Measurements from ENCODE around the gene SIRT7. TPM values are rescaled to one million over a fixed set of nuclear protein-coding genes. Genes with fewer than 3 reads are reported as not detected.
A peak's percentile ranks its signal among the peaks of the same experiment; 100 is the strongest.

Gene SIRT7
- total RNA-seq, 2 donors from 2014 or later: 42.2 to 44.2 TPM

DNA sequence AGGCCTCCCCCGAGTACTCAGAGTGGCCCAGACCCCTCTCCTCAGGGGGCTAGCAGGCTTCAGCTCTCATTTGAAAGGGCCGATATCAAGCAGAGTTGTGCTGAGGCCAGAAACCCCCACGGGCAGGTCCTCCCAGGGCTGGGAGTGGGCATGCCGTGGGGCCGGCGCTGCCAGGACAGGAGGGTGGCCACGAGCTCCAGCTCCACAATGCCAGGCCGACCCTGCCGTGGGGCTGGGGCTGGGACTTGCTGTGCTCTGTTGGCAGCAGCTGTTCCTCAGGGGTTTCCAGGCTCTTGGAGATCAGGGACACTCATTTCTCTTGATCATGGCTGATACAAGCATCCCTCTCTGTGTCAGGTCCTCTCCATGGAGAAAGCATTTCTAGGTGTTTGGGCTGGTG lies 19.1 kb downstream of the SIRT7 start:
- no peak for DNase-seq
- no peaks in the 10 kb centered on the region for H3K4me1 Mint-ChIP-seq (ENCODE audit: low read depth)
- H3K27ac Mint-ChIP-seq: no peak overlapping the region
- peaks cover 12% of the 10 kb centered on the region for H3K27me3 Mint-ChIP-seq (ENCODE audit: low read depth)
- H3K4me3 Mint-ChIP-seq: no peak overlapping the region
- ATAC-seq (replicated peaks in 1 of 2): no peak
- H3K36me3 Mint-ChIP-seq (ENCODE audit: insufficient read depth in 2 of 2): peaks cover 0 to 16% of the 10 kb centered on the region in 2 donors
- no peaks in the 10 kb centered on the region for H3K9me3 Mint-ChIP-seq

- Mint-ChIP-seq H3K27me3 (ENCODE audit: low read depth) (peaks cover 12% of the 10 kb centered on the region), H3K4me1 (ENCODE audit: low read depth) (no peaks in the 10 kb centered on the region), H3K9me3 (no peaks in the 10 kb centered on the region), H3K27ac (no peak overlapping the region), H3K36me3 (ENCODE audit: insufficient read depth in 2 of 2) (peaks cover 0 to 16% of the 10 kb centered on the region in 2 donors), H3K4me3 (no peak overlapping the region)
- no peak for ATAC-seq (replicated peaks in 1 of 2)
- no peak for DNase-seq
Observed at GRCh38 chr17:81898029-81898866, 19.7 kb downstream of the SIRT7 start.

GRCh38 chr17:81895400-81895799 lies 22.6 kb downstream of the SIRT7 start:
- ATAC-seq (replicated peaks in 1 of 2) (no peak), DNase-seq (no peak)
- Mint-ChIP-seq H3K27me3 (ENCODE audit: low read depth) (no peaks in the 10 kb centered on the region), H3K4me1 (ENCODE audit: low read depth) (no peaks in the 10 kb centered on the region), H3K9me3 (no peaks in the 10 kb centered on the region), H3K4me3 (no peak overlapping the region), H3K36me3 (ENCODE audit: insufficient read depth in 2 of 2) (peaks cover 1 to 18% of the 10 kb centered on the region in 2 donors), H3K27ac (no peak overlapping the region)

DNA sequence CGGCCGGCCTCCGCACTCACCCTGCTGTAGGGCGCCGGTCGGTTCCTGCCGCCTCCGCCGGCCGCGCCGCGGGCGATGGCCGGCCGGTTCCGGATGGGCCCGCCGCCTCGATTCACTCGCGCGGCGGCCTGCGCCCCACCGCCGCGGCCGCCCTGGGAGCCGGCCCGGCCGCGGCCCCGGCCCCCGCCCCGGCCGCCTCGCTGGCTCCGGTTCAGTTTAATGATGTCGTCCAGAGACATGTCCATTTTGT lies 26.7 kb downstream of the SIRT7 start:
- peak overlapping the region; percentile 93 for H3K27ac Mint-ChIP-seq
- DNase-seq: peak in 1 of 2 donors; percentile 23
- H3K27me3 Mint-ChIP-seq (ENCODE audit: low read depth): no peaks in the 10 kb centered on the region
- H3K36me3 Mint-ChIP-seq (ENCODE audit: insufficient read depth in 2 of 2): peaks cover 14 to 35% of the 10 kb centered on the region in 2 donors
- ATAC-seq (replicated peaks in 1 of 2): peak; percentile 18
- H3K4me1 Mint-ChIP-seq (ENCODE audit: low read depth): peaks cover 25% of the 10 kb centered on the region
- peak overlapping the region; percentile 87 to 88 for H3K4me3 Mint-ChIP-seq
- H3K9me3 Mint-ChIP-seq: no peaks in the 10 kb centered on the region

DNA sequence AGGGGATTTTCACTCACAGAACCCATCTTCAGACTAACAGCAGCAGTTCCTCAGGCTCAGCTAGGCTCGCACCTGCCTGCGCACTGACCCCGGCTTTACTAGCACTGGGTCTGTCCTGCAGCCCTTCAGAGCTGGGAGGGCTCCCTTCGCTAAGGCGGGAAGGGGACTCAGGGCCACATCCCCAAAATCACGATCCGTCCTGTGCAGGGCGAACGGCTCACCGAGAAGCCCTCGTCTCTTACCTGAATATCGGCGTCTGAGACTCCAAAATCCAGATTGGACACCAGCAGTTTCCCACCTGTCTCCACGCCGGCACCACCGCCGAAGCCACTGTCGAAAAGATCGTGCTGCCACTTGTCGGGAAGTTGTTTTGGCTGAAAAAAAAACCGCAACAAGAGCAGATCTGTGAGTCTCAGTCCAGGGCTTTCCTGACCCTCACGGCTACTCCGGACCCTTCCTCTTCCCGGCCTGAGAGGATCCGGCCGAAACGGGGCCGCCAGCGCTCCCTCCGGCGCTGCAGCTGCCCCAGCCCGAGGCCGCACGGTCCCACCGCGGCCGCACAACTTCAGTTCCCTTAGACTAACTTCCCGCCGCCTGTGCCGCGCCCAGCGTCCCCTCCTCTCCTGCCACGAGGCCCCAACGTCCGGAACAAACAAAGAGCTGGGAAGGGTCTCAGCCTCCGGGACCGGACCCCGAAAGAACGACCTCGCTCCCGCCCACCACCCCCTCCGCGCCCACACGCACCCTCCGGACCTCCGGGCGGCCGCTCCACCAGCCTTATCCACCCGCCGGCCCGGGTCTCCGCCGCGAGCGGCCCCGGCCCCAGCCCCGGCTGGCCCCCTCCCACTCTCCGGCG lies 27.3 kb downstream of the SIRT7 start:
- Mint-ChIP-seq H3K27me3 (ENCODE audit: low read depth) (no peaks in the 10 kb centered on the region), H3K9me3 (no peaks in the 10 kb centered on the region), H3K4me3 (peak overlapping the region; percentile 82 to 86), H3K27ac (peak overlapping the region; percentile 85), H3K36me3 (ENCODE audit: insufficient read depth in 2 of 2) (peaks cover 14 to 34% of the 10 kb centered on the region in 2 donors), H3K4me1 (ENCODE audit: low read depth) (peaks cover 28% of the 10 kb centered on the region)
- peak in 1 of 2 donors; percentile 31 for DNase-seq
- ATAC-seq (replicated peaks in 1 of 2): no peak

DNA sequence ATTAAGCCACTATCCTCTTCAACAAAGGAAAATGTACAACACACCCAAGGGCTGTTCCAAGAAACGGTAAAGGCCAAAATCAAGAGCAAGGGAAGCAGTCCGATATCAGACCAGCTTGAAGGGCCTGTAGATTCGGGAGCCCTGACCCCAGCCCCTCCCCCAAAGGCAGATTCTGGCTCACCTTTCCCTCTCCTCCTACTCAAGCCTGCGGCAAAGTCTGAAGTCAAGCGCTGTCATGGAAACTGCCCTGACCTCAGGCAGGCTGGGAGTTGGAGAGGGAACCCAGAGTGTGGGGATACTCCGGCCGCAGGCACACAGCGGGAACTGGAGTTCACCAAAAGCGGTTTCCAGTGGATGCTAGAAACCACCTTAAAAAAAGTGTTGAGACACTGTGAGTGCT lies 28.4 kb downstream of the SIRT7 start:
- Mint-ChIP-seq H3K4me1 (ENCODE audit: low read depth) (peaks cover 31% of the 10 kb centered on the region), H3K27me3 (ENCODE audit: low read depth) (no peaks in the 10 kb centered on the region), H3K27ac (peak overlapping the region; percentile 85), H3K36me3 (ENCODE audit: insufficient read depth in 2 of 2) (peaks cover 16 to 34% of the 10 kb centered on the region in 2 donors), H3K4me3 (peak overlapping the region; percentile 82 to 86), H3K9me3 (no peaks in the 10 kb centered on the region)
- no peak for DNase-seq
- ATAC-seq (replicated peaks in 1 of 2): no peak

DNA sequence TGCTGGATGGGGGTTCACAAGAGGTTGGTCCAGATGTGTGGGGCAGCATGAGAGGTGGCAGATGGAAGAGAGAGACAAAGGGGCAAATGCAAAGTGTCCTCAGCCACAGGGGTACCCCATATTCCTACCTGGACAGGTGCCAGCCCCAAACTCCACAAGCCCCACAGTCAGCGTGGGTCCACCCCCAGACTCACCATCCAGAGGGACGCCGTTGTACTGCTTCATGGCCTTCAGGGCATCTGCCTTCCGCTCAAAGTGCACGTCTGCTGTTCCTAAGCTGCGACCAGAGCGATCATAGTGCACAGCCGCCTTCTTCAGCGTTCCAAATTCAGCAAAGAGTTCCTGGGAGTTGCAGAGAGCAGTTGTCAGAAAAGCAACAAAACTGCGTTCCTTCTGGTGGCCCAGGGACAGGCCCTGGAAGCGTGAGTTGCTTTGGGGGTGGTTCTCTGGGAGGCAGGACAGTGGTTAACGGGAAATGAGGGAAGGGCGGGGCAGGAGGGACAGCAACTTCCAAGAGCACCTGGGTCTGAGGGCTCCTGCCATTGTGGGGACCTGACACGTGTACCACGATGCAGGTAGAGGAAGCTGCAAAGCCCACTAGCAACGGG lies 28.9 kb downstream of the SIRT7 start:
- Mint-ChIP-seq H3K4me1 (ENCODE audit: low read depth) (peaks cover 31% of the 10 kb centered on the region), H3K27ac (peak overlapping the region; percentile 7), H3K27me3 (ENCODE audit: low read depth) (no peaks in the 10 kb centered on the region), H3K36me3 (ENCODE audit: insufficient read depth in 2 of 2) (peaks cover 16 to 37% of the 10 kb centered on the region in 2 donors), H3K4me3 (peak overlapping the region; percentile 64 to 86), H3K9me3 (no peaks in the 10 kb centered on the region)
- DNase-seq (no peak), ATAC-seq (replicated peaks in 1 of 2) (no peak)

DNA sequence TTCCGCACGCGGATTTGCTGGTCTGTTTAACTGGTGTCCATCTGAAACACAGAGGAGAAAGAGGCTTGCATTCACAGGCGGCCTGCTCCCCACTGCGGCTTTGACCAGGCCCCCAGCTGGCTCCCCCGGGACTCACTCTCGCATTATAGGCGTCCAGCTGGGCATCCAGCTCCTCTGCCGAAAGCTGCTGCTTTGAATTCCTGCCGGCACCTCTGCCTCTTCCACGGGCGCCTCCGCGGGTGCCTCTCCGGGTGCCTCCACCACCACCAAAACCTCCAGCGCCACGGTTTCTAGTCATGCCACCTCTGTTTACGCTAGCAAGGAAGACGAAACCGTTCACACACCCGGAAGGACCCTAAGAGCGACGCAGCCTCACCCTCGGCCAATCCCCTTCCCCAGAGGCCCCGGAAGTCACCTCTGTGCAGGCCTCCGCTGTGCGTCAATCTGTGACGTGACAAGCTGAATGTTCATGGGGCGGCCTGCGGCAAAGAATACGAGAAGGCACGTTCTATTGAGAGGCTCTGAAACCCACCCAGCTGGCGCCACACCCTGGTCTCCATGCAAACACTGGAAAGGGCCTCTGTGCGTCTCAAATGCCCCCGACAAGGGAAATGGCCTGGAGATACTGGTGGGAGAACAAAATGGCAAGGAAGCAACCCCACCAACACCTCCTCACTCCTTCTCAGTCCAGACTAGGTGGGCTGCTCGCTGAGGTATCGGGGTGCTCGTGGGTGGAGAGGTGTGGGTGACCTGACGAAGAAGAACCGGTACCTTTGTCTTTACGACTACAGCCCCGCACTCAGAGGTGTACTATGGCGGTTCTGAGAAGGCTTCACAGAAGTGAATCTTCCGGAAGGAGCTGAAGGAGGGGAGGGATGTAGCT lies 29.6 kb downstream of the SIRT7 start:
- Mint-ChIP-seq H3K4me1 (ENCODE audit: low read depth) (peaks cover 31% of the 10 kb centered on the region), H3K27me3 (ENCODE audit: low read depth) (no peaks in the 10 kb centered on the region), H3K9me3 (no peaks in the 10 kb centered on the region), H3K4me3 (peak overlapping the region; percentile 64 to 86), H3K36me3 (ENCODE audit: insufficient read depth in 2 of 2) (peaks cover 16 to 40% of the 10 kb centered on the region in 2 donors), H3K27ac (peak overlapping the region; percentile 63)
- no peak for DNase-seq
- ATAC-seq (replicated peaks in 1 of 2): no peak

- ATAC-seq (replicated peaks in 1 of 2) (peak in 1 of 2 donors; percentile 12), DNase-seq (no peak)
- H3K27me3 Mint-ChIP-seq (ENCODE audit: low read depth): no peaks in the 10 kb centered on the region
- H3K27ac Mint-ChIP-seq: no peak overlapping the region
- H3K4me1 Mint-ChIP-seq (ENCODE audit: low read depth): peaks cover 31% of the 10 kb centered on the region
- H3K36me3 Mint-ChIP-seq (ENCODE audit: insufficient read depth in 2 of 2): peaks cover 15 to 48% of the 10 kb centered on the region in 2 donors
- H3K4me3 Mint-ChIP-seq: no peak overlapping the region
- H3K9me3 Mint-ChIP-seq: no peaks in the 10 kb centered on the region
Observed at GRCh38 chr17:81885869-81886548, 32.0 kb downstream of the SIRT7 start.

GRCh38 chr17:81885454-81885853 lies 32.5 kb downstream of the SIRT7 start:
- DNase-seq (no peak), ATAC-seq (replicated peaks in 1 of 2) (no peak)
- H3K27me3 Mint-ChIP-seq (ENCODE audit: low read depth): no peaks in the 10 kb centered on the region
- no peaks in the 10 kb centered on the region for H3K9me3 Mint-ChIP-seq
- peaks cover 15 to 52% of the 10 kb centered on the region in 2 donors for H3K36me3 Mint-ChIP-seq (ENCODE audit: insufficient read depth in 2 of 2)
- H3K4me1 Mint-ChIP-seq (ENCODE audit: low read depth): peaks cover 31% of the 10 kb centered on the region
- H3K27ac Mint-ChIP-seq: no peak overlapping the region
- no peak overlapping the region for H3K4me3 Mint-ChIP-seq

DNA sequence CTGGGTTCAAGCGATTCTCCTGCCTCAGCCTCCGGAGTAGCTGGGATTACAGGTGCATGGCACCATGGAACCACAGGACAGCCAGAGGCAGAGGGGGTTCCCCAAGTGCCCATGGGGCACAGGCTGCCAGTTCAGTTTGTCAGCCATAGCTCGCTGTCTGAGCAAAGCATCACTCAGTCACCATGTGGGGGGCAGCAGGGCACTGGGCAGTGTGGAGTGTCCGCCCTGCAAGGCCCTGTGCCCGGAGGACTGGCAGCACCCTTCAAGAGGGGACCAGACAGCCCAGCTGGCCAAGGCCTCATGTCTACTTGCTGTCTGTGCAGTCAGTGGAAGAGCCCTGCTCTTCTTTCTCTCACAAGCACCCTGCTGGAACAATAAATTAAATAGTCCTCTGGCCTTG lies 33.0 kb downstream of the SIRT7 start:
- Mint-ChIP-seq H3K9me3 (no peaks in the 10 kb centered on the region), H3K27ac (no peak overlapping the region), H3K27me3 (ENCODE audit: low read depth) (no peaks in the 10 kb centered on the region), H3K36me3 (ENCODE audit: insufficient read depth in 2 of 2) (peaks cover 15 to 49% of the 10 kb centered on the region in 2 donors), H3K4me3 (no peak overlapping the region), H3K4me1 (ENCODE audit: low read depth) (peaks cover 31% of the 10 kb centered on the region)
- ATAC-seq (replicated peaks in 1 of 2): peak; percentile 14 to 27
- DNase-seq: no peak

GRCh38 chr17:81884520-81884919 lies 33.5 kb downstream of the SIRT7 start:
- H3K4me1 Mint-ChIP-seq (ENCODE audit: low read depth): peaks cover 31% of the 10 kb centered on the region
- DNase-seq (no peak), ATAC-seq (replicated peaks in 1 of 2) (peak in 1 of 2 donors; percentile 16)
- H3K27me3 Mint-ChIP-seq (ENCODE audit: low read depth): no peaks in the 10 kb centered on the region
- H3K36me3 Mint-ChIP-seq (ENCODE audit: insufficient read depth in 2 of 2): peaks cover 15 to 53% of the 10 kb centered on the region in 2 donors
- no peak overlapping the region for H3K4me3 Mint-ChIP-seq
- no peaks in the 10 kb centered on the region for H3K9me3 Mint-ChIP-seq
- H3K27ac Mint-ChIP-seq: no peak overlapping the region
